CD14-positive monocyte (primary cell): ENCODE results near the gene KNDC1. TPM values are rescaled to one million over a fixed set of nuclear protein-coding genes. Genes with fewer than 3 reads are reported as not detected.

Source experiments
- DNase-seq, 3 donors: peaks; one replicate each; pipeline ENCODE4 v3.0.0-alpha.2; 2011 to 2022
- H2AFZ ChIP-seq: 2 replicates; pipeline ENCODE4 v1.6.0; 2012; ENCODE audit warnings: mild to moderate bottlenecking, low read depth, low read length, inconsistent platforms; ENCODE audit not compliant: insufficient read depth, poor library complexity, severe bottlenecking
- H3K27ac ChIP-seq, 2 donors: 1 replicate in 1 of 2; 2 replicates in 1 of 2; pipeline ENCODE4 v1.5.1; 2012 to 2013; ENCODE audit warnings: low read length in 2 of 2, control low read depth in 1 of 2, inconsistent platforms in 1 of 2, low read depth in 1 of 2, mild to moderate bottlenecking in 1 of 2
- H3K27me3 ChIP-seq, 2 donors: one replicate each; pipeline versions ENCODE4 v1.6.0 to v1.6.1; 2011 to 2013; ENCODE audit warnings: low read length in 2 of 2; ENCODE audit not compliant: control insufficient read depth in 2 of 2, insufficient read depth in 2 of 2
- H3K36me3 ChIP-seq, 2 donors: replicated peaks in 1 of 2; 1 replicate in 1 of 2; 2 replicates in 1 of 2; pipeline versions ENCODE4 v1.5.1 to v1.6.1; 2012 to 2013; ENCODE audit warnings: low read length in 2 of 2, control low read depth in 1 of 2, inconsistent platforms in 1 of 2, mild to moderate bottlenecking in 1 of 2; ENCODE audit not compliant: insufficient read depth in 2 of 2, control insufficient read depth in 1 of 2
- H3K4me1 ChIP-seq, 2 donors: 1 replicate in 1 of 2; 2 replicates in 1 of 2; pipeline versions ENCODE4 v1.5.1 to v1.6.1; 2012 to 2013; ENCODE audit warnings: low read length in 2 of 2, control low read depth in 1 of 2, inconsistent platforms in 1 of 2, mild to moderate bottlenecking in 1 of 2, moderate library complexity in 1 of 2; ENCODE audit not compliant: insufficient read depth in 2 of 2, control insufficient read depth in 1 of 2
- H3K4me2 ChIP-seq: replicated peaks from 2 replicates; pipeline ENCODE3; 2012; ENCODE audit warnings: low read length, moderate library complexity, mild to moderate bottlenecking; ENCODE audit not compliant: poor library complexity, severe bottlenecking; ENCODE audit errors: extremely low read depth
- H3K4me3 ChIP-seq, 3 experiments: fragments of 200-600 bp in 1 of 3; sonication (generic) in 1 of 3; replicated peaks in 1 of 3; 1 replicate in 2 of 3; 2 replicates in 1 of 3; pipeline ENCODE4 v1.5.1; 2011 to 2013; ENCODE audit warnings: low read length in 3 of 3, mild to moderate bottlenecking in 3 of 3, control low read depth in 2 of 3, low read depth in 2 of 3, inconsistent platforms in 1 of 3, moderate library complexity in 1 of 3
- H3K79me2 ChIP-seq: 2 replicates; pipeline ENCODE4 v1.6.0; 2012; ENCODE audit warnings: mild to moderate bottlenecking, control low read depth, inconsistent platforms, low read length, moderate library complexity; ENCODE audit not compliant: insufficient read depth
- H3K9ac ChIP-seq: 2 replicates; pipeline ENCODE4 v1.6.0; 2017; ENCODE audit warnings: low read length, mild to moderate bottlenecking; ENCODE audit not compliant: insufficient read depth, poor library complexity, severe bottlenecking
- H3K9me3 ChIP-seq, 2 donors: replicated peaks in 1 of 2; 1 replicate in 1 of 2; 2 replicates in 1 of 2; pipeline versions ENCODE4 v1.5.1 to v1.6.1; 2012 to 2013; ENCODE audit warnings: low read length in 2 of 2, control low read depth in 1 of 2; ENCODE audit not compliant: control insufficient read depth in 1 of 2, insufficient read depth in 1 of 2
- H4K20me1 ChIP-seq: 2 replicates; pipeline ENCODE4 v1.6.0; 2012; ENCODE audit warnings: mild to moderate bottlenecking, low read length, control low read depth, moderate library complexity; ENCODE audit not compliant: insufficient read depth
- H3K27ac Mint-ChIP-seq, 7 donors: one replicate each; pipeline ENCODE4 v1.8.0; 2020; ENCODE audit warnings: mild to moderate bottlenecking in 7 of 7, mixed read lengths in 7 of 7, moderate library complexity in 6 of 7, inconsistent platforms in 2 of 7
- H3K27me3 Mint-ChIP-seq, 3 donors: one replicate each; pipeline ENCODE4 v1.8.0; 2021 to 2022; ENCODE audit warnings: low read depth in 3 of 3, mild to moderate bottlenecking in 3 of 3, mixed read lengths in 3 of 3, moderate library complexity in 3 of 3, inconsistent platforms in 1 of 3
- H3K36me3 Mint-ChIP-seq, 2 donors: one replicate each; pipeline ENCODE4 v1.8.0; 2020; ENCODE audit warnings: mixed read lengths in 2 of 2, inconsistent platforms in 1 of 2, mild to moderate bottlenecking in 1 of 2
- H3K4me1 Mint-ChIP-seq: one replicate; pipeline ENCODE4 v1.8.0; 2020; ENCODE audit warnings: mild to moderate bottlenecking, mixed read lengths
- H3K4me3 Mint-ChIP-seq, 2 donors: one replicate each; pipeline ENCODE4 v1.8.0; 2020; ENCODE audit warnings: mild to moderate bottlenecking in 2 of 2, mixed read lengths in 2 of 2, moderate library complexity in 1 of 2
- H3K9me3 Mint-ChIP-seq, 7 donors: one replicate each; pipeline ENCODE4 v1.8.0; 2020 to 2022; ENCODE audit warnings: mixed read lengths in 7 of 7, mild to moderate bottlenecking in 6 of 7, moderate library complexity in 6 of 7, inconsistent platforms in 2 of 7
- WGBS: methylation state at CpG from one replicate; pipeline ENCODE4 v1.1.5; 2013; ENCODE audit warnings: missing lambda C conversion rate; ENCODE audit not compliant: insufficient coverage; 5-methylcytosine and 5-hydroxymethylcytosine counted together
- intact Hi-C, 2 donors: fragments of 100-400 bp; cut with micrococcal nuclease; formaldehyde crosslinking; loops; one replicate each; pipeline versions ENCODE4 v1.15.0 to v1.15.1; 2023
- polyA plus RNA-seq, 3 donors: library from polyadenylated mRNA; depleted of rRNA in 1 of 3; unstranded in 2 of 3; stranded (reverse) in 1 of 3; fragments of 300-500 nt in 2 of 3; fragments of >200 nt in 1 of 3; fragmentation: Illumina TruSeq in 2 of 3; gene quantifications; 1 replicate in 2 of 3; 2 replicates in 1 of 3; pipeline ENCODE4 v1.2.3, GENCODE V29; 2012 to 2021
- TF ChIP-seq, protein P1 (sequence below): fragments of 200-600 bp; IDR thresholded peaks from one replicate; pipeline ENCODE4 v1.8.0; 2022; ENCODE audit warnings: antibody characterized with exemption, mild to moderate bottlenecking

Gene KNDC1
- polyA plus RNA-seq, 3 donors: 0.22 to 0.80 TPM; not detected in 1

DNA sequence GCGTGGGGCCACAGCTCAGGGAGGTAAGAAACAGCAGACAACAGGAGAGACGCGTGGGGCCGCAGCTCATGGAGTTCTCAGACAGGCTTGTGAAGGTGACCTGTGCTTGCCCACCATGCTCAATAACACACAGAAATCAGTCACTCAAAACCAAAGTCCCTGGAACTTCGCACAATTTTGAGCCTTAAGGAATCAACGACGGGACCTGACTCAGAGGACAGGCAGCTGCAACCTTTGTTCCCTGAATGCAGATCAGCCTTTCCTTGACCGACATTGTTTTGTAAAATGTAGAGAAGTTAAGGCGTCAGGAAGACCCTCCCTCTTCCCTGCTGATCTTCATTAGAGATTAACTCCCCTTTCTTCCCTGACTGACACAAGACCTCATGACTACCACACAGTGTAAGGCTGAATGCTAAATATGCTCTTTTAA is 8.5 kb upstream of the KNDC1 start:
- H3K27me3 Mint-ChIP-seq: peaks cover 24 to 45% (median 32%) of the 10 kb centered on the region in 3 donors
- 100% methylated on average over 3 of the region's 9 CpGs for WGBS
- H3K9me3 Mint-ChIP-seq: peaks cover 5 to 23% (median 19%) of the 10 kb centered on the region in 7 donors
- H3K36me3 Mint-ChIP-seq: no peaks in the 10 kb centered on the region
- H3K4me1 Mint-ChIP-seq: no peaks in the 10 kb centered on the region
- intact Hi-C loops: no loop called here
- Histone ChIP-seq H3K79me2 (no peaks in the 10 kb centered on the region), H3K9me3 (peaks cover 7% of the 10 kb centered on the region in 2 donors), H3K9ac (no peak overlapping the region), H3K4me1 (no peaks in the 10 kb centered on the region), H3K27me3 (peaks cover 0 to 6% of the 10 kb centered on the region in 2 donors), H4K20me1 (no peaks in the 10 kb centered on the region), H3K4me2 (no peak overlapping the region), H3K27ac (no peak overlapping the region), H2AFZ (no peak overlapping the region), H3K4me3 (no peak overlapping the region), H3K36me3 (no peaks in the 10 kb centered on the region)
- no peak overlapping the region for H3K4me3 Mint-ChIP-seq
- no peak for DNase-seq
- no peak overlapping the region for H3K27ac Mint-ChIP-seq
- TF ChIP-seq, protein P1, sequence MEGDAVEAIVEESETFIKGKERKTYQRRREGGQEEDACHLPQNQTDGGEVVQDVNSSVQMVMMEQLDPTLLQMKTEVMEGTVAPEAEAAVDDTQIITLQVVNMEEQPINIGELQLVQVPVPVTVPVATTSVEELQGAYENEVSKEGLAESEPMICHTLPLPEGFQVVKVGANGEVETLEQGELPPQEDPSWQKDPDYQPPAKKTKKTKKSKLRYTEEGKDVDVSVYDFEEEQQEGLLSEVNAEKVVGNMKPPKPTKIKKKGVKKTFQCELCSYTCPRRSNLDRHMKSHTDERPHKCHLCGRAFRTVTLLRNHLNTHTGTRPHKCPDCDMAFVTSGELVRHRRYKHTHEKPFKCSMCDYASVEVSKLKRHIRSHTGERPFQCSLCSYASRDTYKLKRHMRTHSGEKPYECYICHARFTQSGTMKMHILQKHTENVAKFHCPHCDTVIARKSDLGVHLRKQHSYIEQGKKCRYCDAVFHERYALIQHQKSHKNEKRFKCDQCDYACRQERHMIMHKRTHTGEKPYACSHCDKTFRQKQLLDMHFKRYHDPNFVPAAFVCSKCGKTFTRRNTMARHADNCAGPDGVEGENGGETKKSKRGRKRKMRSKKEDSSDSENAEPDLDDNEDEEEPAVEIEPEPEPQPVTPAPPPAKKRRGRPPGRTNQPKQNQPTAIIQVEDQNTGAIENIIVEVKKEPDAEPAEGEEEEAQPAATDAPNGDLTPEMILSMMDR: no peak

DNA sequence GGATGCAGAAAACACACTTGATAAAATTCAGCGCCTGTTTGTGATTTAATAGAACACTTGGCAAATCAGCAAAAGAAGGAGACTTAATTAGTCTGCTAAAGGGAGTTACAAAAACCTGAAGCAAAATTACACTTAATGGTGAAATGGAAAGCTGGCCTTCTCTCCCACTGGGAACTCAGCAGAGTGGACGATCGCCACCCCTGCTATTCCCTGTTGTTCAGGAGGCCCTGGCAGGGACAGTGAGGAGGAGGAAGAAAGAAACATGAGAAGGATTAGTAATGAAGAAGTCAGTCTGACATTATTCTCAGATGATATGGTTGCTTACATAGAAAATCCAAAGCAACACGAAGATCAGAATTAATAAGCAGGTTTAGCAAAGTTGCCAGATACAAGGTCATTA is 5.6 kb upstream of the KNDC1 start:
- peaks cover 0 to 3% of the 10 kb centered on the region in 2 donors for H3K9me3 ChIP-seq
- Mint-ChIP-seq H3K27me3 (peaks cover 26 to 43% (median 27%) of the 10 kb centered on the region in 3 donors), H3K36me3 (no peaks in the 10 kb centered on the region), H3K27ac (no peak overlapping the region), H3K4me3 (no peak overlapping the region), H3K9me3 (peaks cover 0 to 7% (median 2%) of the 10 kb centered on the region in 7 donors), H3K4me1 (no peaks in the 10 kb centered on the region)
- no peak overlapping the region for H3K4me2 ChIP-seq
- peaks cover 0 to 19% of the 10 kb centered on the region in 2 donors for H3K27me3 ChIP-seq
- no peaks in the 10 kb centered on the region for H3K36me3 ChIP-seq
- no peak overlapping the region for H3K27ac ChIP-seq
- DNase-seq: no peak
- TF ChIP-seq, protein P1: no peak
- H4K20me1 ChIP-seq: no peaks in the 10 kb centered on the region
- H3K79me2 ChIP-seq: no peaks in the 10 kb centered on the region
- intact Hi-C loops: no loop called here
- no peaks in the 10 kb centered on the region for H3K4me1 ChIP-seq
- H3K4me3 ChIP-seq: no peak overlapping the region
- WGBS: 100% methylated on average over 1 of the region's 4 CpGs
- H3K9ac ChIP-seq: no peak overlapping the region
- H2AFZ ChIP-seq: no peak overlapping the region
